ENCODE measurements around the gene KCNK7. TPM values are rescaled to one million over a fixed set of nuclear protein-coding genes. Genes with fewer than 3 reads are reported as not detected.
A peak's percentile ranks its signal among the peaks of the same experiment; 100 is the strongest.

KCNK7 gene
- polyA plus RNA-seq, 3 donors, result 4.3 TPM; not detected in 2

GRCh38 chr11:65633390-65634108 is 37.9 kb upstream of the KCNK7 start:
- Mint-ChIP-seq H3K4me1 (peaks cover 14% of the 10 kb centered on the region), H3K9me3 (no peaks in the 10 kb centered on the region), H3K27ac (peak overlapping the region in 3 of 7 donors; percentile 19 to 74 (median 68)), H3K4me3 (no peak overlapping the region), H3K27me3 (ENCODE audit: low read depth in 3 of 3) (peaks cover 0 to 1% (median 0%) of the 10 kb centered on the region in 3 donors), H3K36me3 (peaks cover 45 to 81% of the 10 kb centered on the region in 2 donors)
- Histone ChIP-seq H3K9ac (ENCODE audit: insufficient read depth, low read length, poor library complexity, severe bottlenecking) (no peak overlapping the region), H3K4me2 (replicated peaks; ENCODE audit: extremely low read depth, low read length, poor library complexity, severe bottlenecking) (no peak overlapping the region), H3K79me2 (ENCODE audit: insufficient read depth, low read length) (peaks cover 7% of the 10 kb centered on the region), H2AFZ (ENCODE audit: insufficient read depth, low read depth, low read length, poor library complexity, severe bottlenecking) (no peak overlapping the region), H3K9me3 (replicated peaks in 1 of 2; ENCODE audit: control insufficient read depth in 1 of 2, insufficient read depth in 1 of 2, low read length in 2 of 2) (no peaks in the 10 kb centered on the region), H3K36me3 (replicated peaks in 1 of 2; ENCODE audit: control insufficient read depth in 1 of 2, insufficient read depth in 2 of 2, low read length in 2 of 2) (peaks cover 65 to 85% of the 10 kb centered on the region in 2 donors), H4K20me1 (ENCODE audit: insufficient read depth, low read length) (peaks cover 42% of the 10 kb centered on the region), H3K4me1 (ENCODE audit: control insufficient read depth in 1 of 2, insufficient read depth in 2 of 2, low read length in 2 of 2) (peaks cover 6 to 16% of the 10 kb centered on the region in 2 donors), H3K27me3 (ENCODE audit: control insufficient read depth in 2 of 2, insufficient read depth in 2 of 2, low read length in 2 of 2) (no peaks in the 10 kb centered on the region), H3K4me3 (replicated peaks in 1 of 3; ENCODE audit: low read depth in 2 of 3, low read length in 3 of 3) (no peak overlapping the region), H3K27ac (ENCODE audit: low read depth in 1 of 2, low read length in 2 of 2) (no peak overlapping the region)
- TF ChIP-seq, protein P1, sequence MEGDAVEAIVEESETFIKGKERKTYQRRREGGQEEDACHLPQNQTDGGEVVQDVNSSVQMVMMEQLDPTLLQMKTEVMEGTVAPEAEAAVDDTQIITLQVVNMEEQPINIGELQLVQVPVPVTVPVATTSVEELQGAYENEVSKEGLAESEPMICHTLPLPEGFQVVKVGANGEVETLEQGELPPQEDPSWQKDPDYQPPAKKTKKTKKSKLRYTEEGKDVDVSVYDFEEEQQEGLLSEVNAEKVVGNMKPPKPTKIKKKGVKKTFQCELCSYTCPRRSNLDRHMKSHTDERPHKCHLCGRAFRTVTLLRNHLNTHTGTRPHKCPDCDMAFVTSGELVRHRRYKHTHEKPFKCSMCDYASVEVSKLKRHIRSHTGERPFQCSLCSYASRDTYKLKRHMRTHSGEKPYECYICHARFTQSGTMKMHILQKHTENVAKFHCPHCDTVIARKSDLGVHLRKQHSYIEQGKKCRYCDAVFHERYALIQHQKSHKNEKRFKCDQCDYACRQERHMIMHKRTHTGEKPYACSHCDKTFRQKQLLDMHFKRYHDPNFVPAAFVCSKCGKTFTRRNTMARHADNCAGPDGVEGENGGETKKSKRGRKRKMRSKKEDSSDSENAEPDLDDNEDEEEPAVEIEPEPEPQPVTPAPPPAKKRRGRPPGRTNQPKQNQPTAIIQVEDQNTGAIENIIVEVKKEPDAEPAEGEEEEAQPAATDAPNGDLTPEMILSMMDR (IDR thresholded peaks at IDR 0.05), result no peak
- WGBS (ENCODE audit: insufficient coverage), result 51% methylated on average over 19 of the region's 20 CpGs
- intact Hi-C loops (cut with micrococcal nuclease), result no loop called here
- no peak for DNase-seq

GRCh38 chr11:65630215-65630614 is 34.6 kb upstream of the KCNK7 start:
- Histone ChIP-seq H3K27ac (ENCODE audit: low read depth in 1 of 2, low read length in 2 of 2) (no peak overlapping the region), H3K9me3 (replicated peaks in 1 of 2; ENCODE audit: control insufficient read depth in 1 of 2, insufficient read depth in 1 of 2, low read length in 2 of 2) (no peaks in the 10 kb centered on the region), H2AFZ (ENCODE audit: insufficient read depth, low read depth, low read length, poor library complexity, severe bottlenecking) (no peak overlapping the region), H3K36me3 (replicated peaks in 1 of 2; ENCODE audit: control insufficient read depth in 1 of 2, insufficient read depth in 2 of 2, low read length in 2 of 2) (peaks cover 79 to 94% of the 10 kb centered on the region in 2 donors), H3K27me3 (ENCODE audit: control insufficient read depth in 2 of 2, insufficient read depth in 2 of 2, low read length in 2 of 2) (no peaks in the 10 kb centered on the region), H3K4me3 (replicated peaks in 1 of 3; ENCODE audit: low read depth in 2 of 3, low read length in 3 of 3) (no peak overlapping the region), H3K79me2 (ENCODE audit: insufficient read depth, low read length) (peaks cover 5% of the 10 kb centered on the region), H3K4me1 (ENCODE audit: control insufficient read depth in 1 of 2, insufficient read depth in 2 of 2, low read length in 2 of 2) (peaks cover 3 to 7% of the 10 kb centered on the region in 2 donors), H3K9ac (ENCODE audit: insufficient read depth, low read length, poor library complexity, severe bottlenecking) (no peak overlapping the region), H4K20me1 (ENCODE audit: insufficient read depth, low read length) (peaks cover 38% of the 10 kb centered on the region), H3K4me2 (replicated peaks; ENCODE audit: extremely low read depth, low read length, poor library complexity, severe bottlenecking) (no peak overlapping the region)
- DNase-seq, result no peak
- no peak overlapping the region for H3K27ac Mint-ChIP-seq
- peaks cover 11% of the 10 kb centered on the region for H3K4me1 Mint-ChIP-seq
- 100% methylated on average over 3 of the region's 11 CpGs for WGBS (ENCODE audit: insufficient coverage)
- intact Hi-C loops (cut with micrococcal nuclease), result no loop called here
- TF ChIP-seq, protein P1 (IDR thresholded peaks at IDR 0.05), result no peak
- H3K27me3 Mint-ChIP-seq (ENCODE audit: low read depth in 3 of 3), result peaks cover 0 to 1% (median 0%) of the 10 kb centered on the region in 3 donors
- no peaks in the 10 kb centered on the region for H3K9me3 Mint-ChIP-seq
- H3K4me3 Mint-ChIP-seq, result no peak overlapping the region
- H3K36me3 Mint-ChIP-seq, result peaks cover 58 to 89% of the 10 kb centered on the region in 2 donors
